NCI-H774 (cell line): ENCODE measurements around the gene CEP170.
A peak's percentile ranks its signal among the peaks of the same experiment; 100 is the strongest.
"Not testable (repeated sequence)": the region's sequence is repeated elsewhere in the genome, so short reads cannot be mapped to it uniquely, and the experiment has no call there.

Experiments used
- DNase-seq: peaks from one replicate; lab custom pipeline; 2025; lab: John Stamatoyannopoulos, UW

CEP170 gene

DNA sequence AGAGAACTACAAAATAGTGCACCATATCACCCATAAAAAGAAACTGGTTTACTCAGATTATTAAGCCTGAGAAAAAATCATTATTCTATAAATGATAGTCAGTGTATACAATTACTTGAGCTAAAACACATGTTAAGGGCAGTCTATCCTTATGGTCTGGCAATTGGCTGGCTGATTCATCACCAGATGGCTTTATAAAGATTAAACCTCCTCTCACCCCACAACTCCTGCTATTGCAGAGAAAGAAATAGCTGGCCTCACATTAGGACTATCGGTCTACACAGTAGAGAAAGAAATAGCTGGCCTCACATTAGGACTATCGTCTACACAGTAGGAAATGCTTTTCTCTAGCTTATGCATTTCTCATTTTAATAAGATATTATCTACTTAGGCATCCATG lies 21.2 kb downstream of the CEP170 start:
- DNase-seq, result no peak

DNA sequence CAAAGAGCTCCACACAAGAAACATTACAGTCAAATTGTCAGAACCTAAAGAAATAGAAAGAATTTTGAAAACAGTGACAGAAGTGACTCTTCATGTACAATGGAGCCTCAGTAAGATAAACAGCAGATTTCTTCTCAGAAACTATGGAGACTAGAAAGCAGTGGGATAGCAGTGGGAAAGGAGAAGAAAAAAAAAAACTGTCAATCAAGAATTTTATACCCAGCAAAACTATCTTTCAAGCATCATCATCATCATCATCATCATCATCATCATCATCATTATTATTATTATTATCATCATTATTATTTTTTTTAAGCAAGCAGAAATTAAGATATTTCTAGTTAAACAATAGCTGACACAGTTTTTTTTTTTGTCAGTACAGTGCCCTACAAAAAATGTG lies 24.2 kb downstream of the CEP170 start:
- peak; percentile 25 for DNase-seq

DNA sequence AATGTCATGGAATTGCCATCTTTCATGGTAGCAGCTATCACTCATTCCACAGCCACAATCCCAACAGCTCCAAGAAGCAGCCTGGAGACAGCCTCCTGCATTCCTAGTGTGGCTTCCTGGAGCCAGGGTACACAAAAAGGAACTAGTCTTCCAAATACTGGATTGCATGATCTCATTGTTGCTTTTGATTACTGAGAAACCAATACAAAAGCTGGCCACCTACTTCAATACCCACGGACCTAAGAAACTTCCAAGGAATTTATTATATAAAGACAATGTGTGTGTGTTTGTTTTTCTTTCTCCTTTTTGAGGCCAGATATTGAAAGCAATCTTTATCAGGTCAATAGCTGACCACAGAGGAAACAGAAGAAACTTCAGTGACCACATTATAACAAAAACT lies 25.6 kb downstream of the CEP170 start:
- no peak for DNase-seq

GRCh38 chr1:243227622-243228021 lies 27.5 kb downstream of the CEP170 start:
- DNase-seq, result no peak

DNA sequence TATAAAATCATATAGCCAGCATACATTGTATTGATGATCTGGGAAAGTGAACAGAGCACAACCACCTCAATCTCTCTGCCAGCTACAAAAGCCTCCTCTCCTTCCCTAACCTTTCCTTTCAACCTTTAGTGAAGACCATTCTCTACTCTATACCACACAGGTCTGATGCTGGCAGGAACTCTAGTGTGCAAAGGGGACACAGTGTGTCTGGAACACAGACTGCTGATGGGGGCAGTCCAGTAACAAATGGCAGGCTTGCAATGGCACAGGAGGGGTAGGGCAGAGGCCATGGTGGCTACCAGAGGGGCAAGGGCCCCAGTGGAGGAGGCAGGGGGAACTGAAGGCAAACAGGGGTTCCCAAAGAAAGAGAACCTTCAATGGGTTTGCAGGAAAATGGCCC lies 37.0 kb downstream of the CEP170 start:
- no peak for DNase-seq

DNA sequence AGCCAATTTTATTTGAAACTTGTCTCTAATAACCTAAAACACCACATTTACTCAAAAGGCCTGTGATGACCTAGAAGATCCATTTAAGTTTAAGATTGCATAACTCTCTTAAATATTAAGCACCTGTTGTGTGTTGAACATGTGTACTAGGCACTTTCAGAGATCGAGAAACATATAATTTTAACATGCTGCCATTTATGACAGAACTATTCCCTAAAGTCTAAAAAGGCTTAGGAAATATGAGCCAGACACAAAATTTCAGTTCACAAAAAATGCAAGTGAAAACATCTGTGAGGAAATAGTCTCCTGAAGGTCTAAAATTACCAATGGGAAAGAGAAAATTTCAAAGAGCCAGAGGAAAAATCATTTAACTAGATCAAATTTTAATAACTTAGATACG lies 37.7 kb downstream of the CEP170 start:
- DNase-seq, result no peak

DNA sequence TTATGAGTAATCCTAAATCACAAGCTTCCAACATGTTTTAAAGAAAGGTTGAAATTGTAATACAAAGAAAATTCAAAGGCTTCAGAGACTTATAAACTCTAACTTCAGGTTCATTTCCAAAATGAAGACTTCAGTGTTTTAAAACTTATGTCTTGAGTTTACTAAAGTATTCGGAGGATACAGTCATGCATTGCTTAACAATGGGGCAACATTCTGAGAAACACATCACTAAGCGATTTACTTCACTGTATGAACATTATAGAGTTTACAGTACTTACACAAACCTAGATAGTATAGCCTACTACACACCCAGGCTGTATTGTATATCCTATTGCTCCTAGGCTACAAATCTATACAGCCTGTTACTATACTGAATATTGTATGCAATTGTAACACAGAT lies 38.3 kb downstream of the CEP170 start:
- no peak for DNase-seq

- not testable (repeated sequence) for DNase-seq
Observed at GRCh38 chr1:243215276-243215875, 39.7 kb downstream of the CEP170 start.

DNA sequence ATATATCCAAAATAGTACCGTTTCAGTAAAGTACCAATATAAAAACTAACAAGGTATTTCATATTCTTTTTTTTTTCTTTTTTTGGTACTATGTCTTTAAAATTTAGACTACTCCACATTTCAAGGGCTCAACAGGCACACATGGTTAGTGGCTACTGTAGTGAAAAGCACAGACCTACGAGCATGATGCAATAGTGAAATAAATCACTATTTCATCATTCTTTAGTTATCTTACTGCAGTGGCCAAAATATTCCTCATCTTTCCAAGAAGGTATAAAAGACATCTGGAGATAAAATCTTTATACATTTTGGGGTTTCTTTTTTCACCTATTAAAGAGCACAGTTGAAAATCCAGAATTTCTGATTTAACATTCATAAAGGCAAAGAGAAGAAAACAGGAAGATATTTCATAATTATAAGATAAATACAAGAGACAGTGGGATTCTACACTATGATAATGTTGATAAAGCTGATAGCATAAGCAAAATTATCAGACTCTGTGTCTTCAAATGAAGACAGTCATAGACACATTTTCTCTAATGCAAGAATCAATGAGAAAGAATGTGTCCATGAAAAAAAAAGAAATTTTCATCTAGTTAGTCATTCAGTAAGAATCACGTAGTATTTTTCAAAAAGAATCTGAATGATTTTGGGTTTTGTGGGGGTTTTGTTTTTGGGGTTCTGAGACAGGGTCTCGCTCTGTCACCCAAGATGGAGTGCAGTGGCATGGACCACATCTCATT lies 41.9 kb downstream of the CEP170 start:
- no peak for DNase-seq

DNA sequence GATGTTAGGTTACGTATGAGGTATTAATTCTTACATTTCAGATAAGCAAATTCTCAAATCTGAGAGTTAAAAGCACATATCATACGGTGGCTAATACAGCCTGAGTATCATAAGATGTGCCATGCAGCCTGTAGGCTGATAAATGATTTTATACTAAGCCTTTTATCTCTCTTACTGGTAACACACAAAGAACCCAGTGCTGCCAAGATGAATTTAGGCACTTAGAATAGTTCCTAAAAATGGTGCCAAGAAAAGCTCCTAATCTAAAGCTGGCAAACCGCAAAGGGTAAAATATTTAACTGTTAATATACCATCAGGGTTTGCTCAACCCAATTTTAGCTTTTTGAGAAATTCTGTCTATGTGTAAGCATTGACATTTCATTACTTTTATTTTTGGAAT lies 43.1 kb downstream of the CEP170 start:
- DNase-seq, result not testable (repeated sequence)

DNA sequence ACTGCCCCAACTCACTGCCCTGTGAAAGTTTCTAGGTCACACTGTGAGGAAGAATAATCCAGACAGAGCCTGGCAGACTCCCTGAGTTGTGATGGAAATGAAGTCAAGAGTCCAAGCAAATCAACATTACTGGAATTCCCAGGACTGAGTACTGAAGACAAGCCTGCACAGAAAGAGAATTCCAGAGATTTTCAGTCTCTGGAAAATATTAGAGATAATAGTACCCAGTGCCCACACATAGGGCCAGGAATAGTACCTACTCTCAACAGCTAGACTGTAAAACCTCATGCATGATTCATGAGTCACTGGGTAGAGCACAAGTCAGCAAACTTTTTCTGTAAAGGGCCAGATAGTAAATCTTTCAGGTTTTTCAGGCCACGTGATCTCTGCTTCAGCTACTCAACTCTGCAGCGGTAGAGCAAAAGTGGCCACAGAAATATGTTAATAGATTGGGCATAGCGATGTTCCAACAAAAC lies 50.0 kb downstream of the CEP170 start:
- DNase-seq, result not testable (repeated sequence)

DNA sequence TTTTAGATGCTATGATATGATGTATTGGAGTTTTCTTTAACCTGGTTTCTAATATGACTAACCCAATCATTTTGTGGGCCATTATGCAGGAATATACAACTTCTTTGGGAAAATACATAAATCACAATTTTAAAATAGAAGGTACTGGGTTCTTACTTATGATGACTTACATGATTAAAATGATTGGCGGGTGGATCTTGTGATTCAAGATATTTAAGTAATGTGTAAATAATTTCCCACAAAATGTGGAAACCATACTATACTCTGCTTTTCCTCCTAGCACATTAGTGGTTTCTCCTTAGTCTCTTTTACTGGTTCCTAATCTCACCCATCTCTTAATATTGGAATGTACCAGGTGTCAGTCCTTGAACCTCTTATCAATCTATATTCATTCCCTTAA lies 50.7 kb downstream of the CEP170 start:
- not testable (repeated sequence) for DNase-seq

GRCh38 chr1:243203196-243203595 lies 51.9 kb downstream of the CEP170 start:
- DNase-seq, result not testable (repeated sequence)

DNA sequence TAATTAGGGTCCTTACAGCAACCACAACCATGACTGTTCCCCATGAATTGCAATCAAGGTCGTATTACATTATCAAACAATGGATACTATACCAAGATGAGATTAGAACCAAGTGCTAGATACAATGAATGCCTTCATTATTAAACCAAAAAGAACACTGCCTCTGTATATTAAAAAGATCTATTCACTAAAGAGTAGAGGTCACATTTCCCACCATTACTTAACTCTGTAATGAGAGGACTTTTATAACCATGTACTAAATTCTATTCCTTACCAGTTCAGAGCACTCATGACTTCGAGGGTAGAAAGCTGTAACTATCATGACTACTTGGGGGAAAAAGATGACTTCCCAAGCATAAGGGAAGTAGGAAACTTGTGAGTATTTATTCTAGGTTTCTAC lies 53.8 kb downstream of the CEP170 start:
- DNase-seq, result not testable (repeated sequence)

DNA sequence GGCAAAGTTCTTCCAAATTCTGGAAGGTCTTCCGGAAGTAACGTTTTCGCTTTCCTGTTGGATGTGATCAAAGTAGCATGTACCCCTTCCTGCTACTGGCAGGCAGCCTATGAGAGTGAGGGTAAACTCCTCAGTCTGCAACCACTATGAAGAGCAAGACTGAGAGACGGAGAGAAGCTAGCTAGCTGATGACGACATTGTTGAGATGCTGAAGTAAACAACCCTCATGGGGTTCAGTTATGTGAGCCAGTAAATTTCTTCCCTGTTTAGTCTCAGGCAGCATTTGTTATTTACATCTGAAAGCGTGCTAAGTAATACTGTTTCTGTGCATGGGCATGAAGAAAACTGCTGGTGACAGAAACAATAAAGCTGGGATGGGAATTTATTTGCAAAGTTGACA lies 57.6 kb downstream of the CEP170 start:
- DNase-seq, result not testable (repeated sequence)

DNA sequence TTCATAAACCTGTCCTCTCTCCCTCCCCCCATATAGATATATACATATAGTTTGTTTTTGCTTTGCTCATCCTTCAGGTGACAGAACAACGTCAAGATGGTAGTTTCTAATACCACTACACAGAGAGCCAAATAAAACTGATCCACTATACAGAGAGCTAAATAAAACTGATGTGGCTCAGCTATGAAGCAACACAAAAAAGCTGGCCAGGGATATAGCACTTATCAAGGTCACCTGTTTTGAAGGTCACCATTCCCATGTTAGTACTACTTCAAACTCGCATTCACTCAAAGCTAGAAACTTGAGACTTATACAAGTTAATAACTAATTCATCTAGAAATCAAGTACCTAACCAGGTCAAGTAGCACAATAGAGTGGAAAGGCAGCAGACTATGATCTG lies 61.8 kb downstream of the CEP170 start:
- not testable (repeated sequence) for DNase-seq

- not testable (repeated sequence) for DNase-seq
Observed at GRCh38 chr1:243186201-243186995, 68.7 kb downstream of the CEP170 start.

GRCh38 chr1:243184787-243185186 lies 70.3 kb downstream of the CEP170 start:
- not testable (repeated sequence) for DNase-seq

DNA sequence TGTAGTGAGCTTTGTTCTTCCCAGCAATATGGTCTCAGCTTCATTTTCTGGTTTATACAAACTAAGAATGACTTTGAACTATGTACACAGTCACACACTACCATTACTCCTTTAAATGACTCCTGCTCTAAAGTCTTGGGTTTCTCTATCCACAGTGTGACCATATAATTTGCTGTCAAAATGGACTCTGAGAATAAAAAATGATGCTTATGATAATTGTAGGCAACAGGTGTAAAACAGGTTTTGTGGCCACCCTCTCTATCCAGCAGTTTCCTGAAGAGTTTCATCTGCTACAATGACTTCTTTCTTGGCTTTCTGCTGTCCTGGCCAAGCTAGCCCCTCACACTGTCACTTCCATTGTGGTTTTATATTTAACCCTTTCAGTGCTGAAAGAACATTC lies 71.4 kb downstream of the CEP170 start:
- DNase-seq, result not testable (repeated sequence)

DNA sequence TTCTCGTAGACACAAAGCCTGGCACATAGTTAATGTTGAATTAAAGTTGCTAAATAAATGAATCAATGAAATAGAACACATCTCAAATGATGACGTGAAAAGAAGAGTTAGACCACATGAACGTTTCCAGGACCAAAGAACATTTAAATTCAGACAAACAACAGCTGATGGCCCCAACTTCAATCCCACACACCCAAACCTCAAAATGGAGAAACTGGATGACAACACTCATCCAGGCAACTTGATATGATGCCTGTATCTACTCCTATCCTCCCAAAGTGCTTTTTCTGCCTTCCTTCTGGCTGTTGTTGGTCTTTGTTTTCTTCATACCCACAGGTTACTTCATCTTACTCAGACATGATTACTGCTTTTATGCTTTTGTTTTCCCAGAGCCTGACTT lies 71.9 kb downstream of the CEP170 start:
- not testable (repeated sequence) for DNase-seq

DNA sequence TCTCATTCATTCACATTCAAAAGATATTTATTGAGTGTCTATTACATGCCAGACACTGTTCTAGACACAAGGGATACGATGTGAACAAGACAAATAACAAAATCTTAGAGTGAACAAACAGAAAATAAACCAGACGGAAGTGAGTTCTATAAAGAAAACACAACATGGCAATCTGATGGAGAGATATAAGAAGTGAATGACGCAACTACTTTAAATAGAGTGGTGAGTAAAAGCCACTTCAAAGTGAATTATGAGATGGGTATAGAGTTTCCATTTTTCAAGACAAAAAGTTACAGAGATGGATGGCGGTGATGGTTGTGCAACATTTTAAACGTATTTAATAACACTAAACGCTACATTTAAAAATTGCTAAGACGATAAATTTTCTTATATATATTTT lies 75.4 kb downstream of the CEP170 start:
- no peak for DNase-seq

- not testable (repeated sequence) for DNase-seq
Observed at GRCh38 chr1:243177792-243178191, 77.3 kb downstream of the CEP170 start.
